ENCODE results near the gene ATP13A4.

- TF ChIP-seq POLR2AphosphoS5 (IDR thresholded peaks at IDR 0.05; ENCODE audit: low read depth, low read length) (no peak), POLR2A (IDR thresholded peaks at IDR 0.05; ENCODE audit: low read depth, low read length) (no peak)
Measured at GRCh38 chr3:193544289-193544688, 10.4 kb downstream of the ATP13A4 start.
